LNCaP clone FGC (cell line): ENCODE data around the gene ZKSCAN1.
A peak's percentile ranks its signal among the peaks of the same experiment; 100 is the strongest.
"Not testable (repeated sequence)": the region's sequence is repeated elsewhere in the genome, so short reads cannot be mapped to it uniquely, and the experiment has no call there.

Experiments used
- DNase-seq: peaks from one replicate; pipeline ENCODE4 v3.0.0-alpha.2; 2011; ENCODE audit warnings: low read depth
- H3K4me3 ChIP-seq: 2 replicates; pipeline ENCODE4 v1.5.1; 2011; ENCODE audit warnings: mild to moderate bottlenecking, low read depth, low read length, control low read depth
- CTCF ChIP-seq: IDR thresholded peaks from 2 replicates; pipeline ENCODE4 v1.5.1; 2012; ENCODE audit warnings: mild to moderate bottlenecking; ENCODE audit not compliant: control insufficient read depth, insufficient read depth; ENCODE audit errors: extremely low read depth

Gene ZKSCAN1

DNA sequence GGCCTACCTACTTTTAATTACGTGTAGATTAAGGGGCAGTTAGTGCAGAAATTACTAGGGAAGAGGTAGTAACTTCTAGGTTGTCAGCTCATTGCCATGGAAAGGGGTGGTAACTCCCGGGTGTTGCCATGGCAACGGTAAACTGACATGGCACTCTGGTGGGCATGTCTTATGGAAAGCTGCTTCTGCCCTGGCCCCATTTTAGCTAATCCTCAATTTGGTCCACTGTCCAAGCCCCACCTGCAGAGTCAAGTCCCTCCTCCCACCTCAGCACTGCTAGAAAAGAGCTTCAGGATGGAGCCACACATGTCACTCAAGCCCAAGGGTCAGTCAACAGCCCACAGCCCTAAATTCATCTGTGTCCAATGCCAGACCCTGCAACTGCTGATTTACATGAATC lies 7.5 kb upstream of the ZKSCAN1 start:
- TF ChIP-seq CTCF, result no peak
- no peak for DNase-seq
- no peak overlapping the region for H3K4me3 ChIP-seq

DNA sequence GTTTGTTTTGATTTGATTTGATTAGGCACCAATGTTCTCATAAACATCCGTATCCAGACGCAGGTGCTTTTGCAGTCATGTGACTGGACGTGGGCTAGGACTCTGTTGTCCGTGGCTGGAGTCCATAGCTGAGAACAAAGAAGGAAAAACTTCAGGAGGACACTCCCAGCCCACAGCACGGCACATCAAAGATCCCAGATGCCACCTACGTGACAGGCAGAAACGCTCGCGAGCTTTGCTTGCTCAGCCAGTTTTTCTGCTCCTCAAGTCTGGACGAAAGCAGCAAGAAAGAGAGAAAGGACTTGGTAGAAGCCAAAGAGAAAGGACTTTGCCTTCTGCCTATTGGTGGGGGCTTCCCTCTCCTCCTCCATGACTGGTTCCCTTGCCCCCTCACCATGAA lies 6.9 kb upstream of the ZKSCAN1 start:
- no peak for TF ChIP-seq CTCF
- peak; percentile 66 for DNase-seq
- no peak overlapping the region for H3K4me3 ChIP-seq

DNA sequence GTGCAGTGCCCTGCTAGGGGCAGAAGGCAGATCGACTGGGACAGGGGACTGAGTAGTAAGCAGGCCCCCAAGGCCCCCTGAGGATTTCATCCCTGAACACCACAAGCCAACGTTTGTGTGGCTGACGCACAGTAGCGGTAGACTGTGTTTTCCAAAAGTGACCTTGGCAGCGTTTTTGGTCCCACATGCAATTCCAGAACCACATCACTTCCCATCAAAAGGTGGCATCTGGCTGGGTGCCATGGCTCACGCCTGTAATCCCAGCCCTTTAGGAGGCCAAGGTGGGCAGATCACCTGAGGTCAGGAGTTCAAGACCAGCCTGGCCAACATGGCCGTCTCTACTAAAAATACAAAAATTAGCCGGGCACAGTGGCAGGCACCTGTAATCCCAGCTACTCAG lies 5.4 kb upstream of the ZKSCAN1 start:
- DNase-seq, H3K4me3 ChIP-seq: not testable (repeated sequence)

DNA sequence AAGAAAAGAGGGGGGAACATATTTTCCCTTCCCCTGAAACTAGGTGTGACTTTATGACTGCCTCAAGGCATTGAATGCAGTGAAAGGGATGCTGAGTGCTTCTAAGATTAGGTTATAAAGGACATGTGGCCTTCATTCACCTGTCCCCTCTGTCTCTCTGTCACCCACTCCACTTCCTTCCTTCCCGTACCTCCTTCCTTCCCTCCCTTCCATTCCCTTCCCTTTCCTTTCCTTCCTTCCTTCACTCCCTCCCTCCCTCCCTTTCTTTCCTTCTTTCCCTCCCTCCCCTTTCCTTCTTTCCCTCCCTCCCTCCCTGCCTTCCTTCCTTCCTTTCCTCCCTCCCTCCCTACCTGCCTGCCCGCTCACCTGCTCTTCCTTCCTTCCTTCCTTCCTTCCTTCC lies 4.5 kb upstream of the ZKSCAN1 start:
- no peak overlapping the region for H3K4me3 ChIP-seq
- no peak for DNase-seq
- no peak for TF ChIP-seq CTCF

DNA sequence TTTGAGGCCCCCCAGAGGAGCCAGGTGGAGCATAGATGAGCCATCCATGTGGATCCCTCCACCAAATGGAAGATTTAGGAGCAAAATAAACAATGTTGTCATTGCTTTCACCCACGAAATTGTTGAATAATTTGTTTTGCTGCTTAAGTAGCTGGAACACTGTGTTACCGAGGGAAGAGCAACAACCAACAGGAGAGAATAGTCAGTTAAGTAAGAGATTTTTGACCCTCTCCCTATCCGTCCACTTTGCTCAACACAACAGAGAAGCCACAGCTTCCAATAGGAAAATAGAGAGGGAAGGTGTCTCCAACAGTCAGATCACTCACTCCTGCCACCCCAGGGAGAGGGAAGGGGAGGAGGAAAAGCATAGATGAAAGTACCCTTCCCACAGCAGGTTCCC lies 3.9 kb upstream of the ZKSCAN1 start:
- no peak for TF ChIP-seq CTCF
- H3K4me3 ChIP-seq, result no peak overlapping the region
- DNase-seq, result no peak

DNA sequence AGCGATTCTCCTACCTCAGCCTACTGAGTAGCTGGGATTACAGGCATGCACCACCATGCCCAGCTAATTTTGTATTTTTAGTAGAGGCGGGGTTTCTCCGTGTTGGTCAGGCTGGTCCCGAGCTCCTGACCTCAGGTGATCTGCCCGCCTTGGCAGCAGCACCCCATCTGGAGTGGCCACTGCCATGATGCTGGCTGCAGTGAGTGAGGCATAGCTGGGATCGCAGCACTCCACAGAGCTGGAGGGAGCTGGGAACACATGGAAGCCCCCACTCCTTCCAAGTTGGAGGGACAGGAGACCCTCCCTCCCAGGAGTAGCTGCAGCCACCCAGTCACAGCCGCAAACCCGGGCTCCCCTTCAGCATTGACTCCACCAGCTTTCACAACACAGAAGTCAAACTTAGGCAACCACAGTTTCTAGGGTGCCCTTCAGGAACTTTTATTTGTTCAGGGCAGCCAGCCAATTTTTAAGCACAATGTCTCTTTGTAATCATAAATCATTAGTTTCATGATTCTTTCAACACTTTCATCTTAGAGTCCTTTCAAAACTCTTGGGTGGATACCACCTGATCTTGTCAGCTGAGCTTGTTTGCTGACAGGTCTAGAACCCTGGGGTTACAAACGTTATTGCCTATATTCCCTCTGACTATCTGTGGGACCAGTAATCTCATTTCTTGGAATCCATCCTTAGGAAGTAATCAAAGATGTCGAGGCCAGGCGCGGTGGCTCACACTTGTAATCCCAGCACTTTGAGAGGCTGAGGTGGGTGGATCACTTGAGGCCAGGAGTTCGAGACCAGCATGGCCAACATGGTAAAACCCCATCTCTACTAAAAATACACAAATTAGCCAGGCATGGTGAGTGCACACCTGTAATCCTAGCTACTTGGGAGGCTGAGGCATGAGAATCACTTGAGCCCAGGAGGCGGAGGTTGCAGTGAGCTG lies 2.7 kb upstream of the ZKSCAN1 start:
- not testable (repeated sequence) for DNase-seq, H3K4me3 ChIP-seq

- DNase-seq, result no peak
- H3K4me3 ChIP-seq, result no peak overlapping the region
- TF ChIP-seq CTCF, result no peak
Observed at GRCh38 chr7:100013328-100013676, 2.1 kb upstream of the ZKSCAN1 start.

- peak overlapping the region; percentile 92 for H3K4me3 ChIP-seq
- no peak for DNase-seq
Observed at GRCh38 chr7:100016215-100016901, 962 bp downstream of the ZKSCAN1 start.

More at GRCh38 chr7:100016215-100016901, 962 bp downstream of the ZKSCAN1 start:
- no peak for TF ChIP-seq CTCF
